GM18858 (cell line): ENCODE results near the gene HNRNPA0.
A peak's percentile ranks its signal among the peaks of the same experiment; 100 is the strongest.

ENCODE experiments used
- ATAC-seq: cut with Tn5 transposase; IDR thresholded peaks from one replicate; pipeline ENCODE4 v1.9.1; 2021; ENCODE audit not compliant: unreplicated experiment

Gene HNRNPA0

GRCh38 chr5:137754961-137755762 lies 999 bp upstream of the HNRNPA0 start:
- no peak for ATAC-seq

DNA sequence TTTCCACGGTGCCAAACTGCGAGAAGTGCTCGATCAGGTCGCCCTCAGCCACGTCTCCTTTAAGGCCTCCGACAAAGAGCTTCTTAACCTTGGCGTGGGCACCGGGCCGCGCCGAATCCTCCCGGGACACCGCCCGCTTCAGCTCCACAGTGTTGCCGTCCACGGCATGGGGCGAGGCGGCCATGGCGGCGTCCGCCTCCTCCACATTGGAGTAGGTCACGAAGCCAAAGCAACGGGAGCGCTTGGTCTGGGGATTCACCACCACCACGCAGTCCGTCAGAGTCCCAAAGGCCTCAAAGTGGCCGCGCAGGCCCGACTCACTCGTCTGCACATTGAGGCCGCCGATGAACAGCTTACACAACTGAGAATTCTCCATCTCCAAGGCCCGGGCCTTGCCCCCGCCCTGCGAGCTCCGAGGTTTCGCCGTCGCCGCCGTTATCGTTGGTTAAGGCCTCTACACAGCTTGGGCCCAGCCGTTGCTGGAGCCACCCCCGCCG lies 424 bp downstream of the HNRNPA0 start:
- no peak for ATAC-seq

DNA sequence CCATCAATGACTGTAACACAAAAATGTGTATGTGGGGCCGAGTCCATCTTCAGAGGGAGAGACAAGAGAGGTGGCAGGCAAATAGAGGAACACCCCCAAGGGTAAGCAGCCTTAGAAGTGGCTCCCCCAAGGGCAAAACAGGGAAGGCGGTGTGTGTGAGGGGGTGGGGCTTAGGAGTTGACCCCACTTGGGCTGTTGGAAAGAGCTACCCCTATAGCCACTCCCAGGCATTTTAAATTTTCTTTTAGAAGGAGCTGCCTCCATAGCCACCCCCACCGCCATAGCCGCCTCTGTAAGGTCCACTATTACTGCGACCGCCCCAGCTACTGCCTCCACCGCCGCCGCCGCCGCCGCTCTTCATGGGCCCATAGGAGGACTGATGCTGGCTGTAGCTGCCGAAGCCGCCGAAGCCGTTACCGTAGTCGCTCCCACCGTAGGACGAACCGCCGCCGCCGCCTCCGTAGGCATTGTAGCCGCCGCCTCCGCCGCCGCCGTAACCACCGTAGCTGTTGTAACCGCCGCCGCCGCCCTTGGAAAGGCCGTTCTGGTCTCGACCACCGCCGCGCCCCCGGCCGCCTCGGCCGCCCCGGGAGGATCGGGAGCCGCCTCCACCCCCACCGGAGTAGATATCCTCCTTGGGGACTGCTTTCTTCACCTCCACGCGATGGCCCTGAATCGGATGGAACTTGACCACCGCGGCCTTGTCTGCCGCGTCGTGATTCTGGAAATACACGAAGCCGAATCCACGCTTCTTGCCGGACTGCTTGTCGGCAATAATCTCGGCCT lies 1.1 kb downstream of the HNRNPA0 start:
- ATAC-seq, result no peak

DNA sequence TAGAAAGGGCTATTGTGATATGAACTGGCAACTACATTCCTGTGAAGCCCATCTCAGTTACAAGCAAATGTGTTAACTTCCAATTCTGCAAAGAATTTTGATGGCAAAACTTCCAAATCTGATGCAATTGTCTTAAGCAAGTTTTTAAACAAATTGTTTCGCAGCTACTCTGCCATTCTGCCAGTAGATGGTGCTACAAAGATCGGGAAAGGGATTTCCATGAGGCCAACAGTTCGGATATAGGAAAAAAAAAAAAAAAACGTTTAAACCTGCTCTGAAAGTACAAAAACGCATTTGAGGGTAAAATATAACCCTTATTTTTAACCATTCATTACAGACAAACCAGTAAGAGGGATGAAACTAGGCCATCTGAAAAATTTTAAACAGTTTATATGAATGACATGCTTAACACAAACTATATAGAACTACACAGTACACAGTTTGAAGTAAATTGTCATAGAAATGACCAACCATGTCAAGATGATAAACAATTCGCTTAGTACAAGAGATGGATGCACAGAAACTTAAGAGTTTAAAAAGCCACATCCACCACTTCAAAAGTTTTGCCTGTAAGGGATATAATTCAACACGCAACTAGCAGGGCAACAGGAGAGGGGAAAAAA lies 2.2 kb downstream of the HNRNPA0 start:
- ATAC-seq, result no peak

GRCh38 chr5:137750436-137750835 lies 3.7 kb downstream of the HNRNPA0 start:
- ATAC-seq, result no peak

GRCh38 chr5:137747848-137748247 lies 6.3 kb downstream of the HNRNPA0 start:
- no peak for ATAC-seq

DNA sequence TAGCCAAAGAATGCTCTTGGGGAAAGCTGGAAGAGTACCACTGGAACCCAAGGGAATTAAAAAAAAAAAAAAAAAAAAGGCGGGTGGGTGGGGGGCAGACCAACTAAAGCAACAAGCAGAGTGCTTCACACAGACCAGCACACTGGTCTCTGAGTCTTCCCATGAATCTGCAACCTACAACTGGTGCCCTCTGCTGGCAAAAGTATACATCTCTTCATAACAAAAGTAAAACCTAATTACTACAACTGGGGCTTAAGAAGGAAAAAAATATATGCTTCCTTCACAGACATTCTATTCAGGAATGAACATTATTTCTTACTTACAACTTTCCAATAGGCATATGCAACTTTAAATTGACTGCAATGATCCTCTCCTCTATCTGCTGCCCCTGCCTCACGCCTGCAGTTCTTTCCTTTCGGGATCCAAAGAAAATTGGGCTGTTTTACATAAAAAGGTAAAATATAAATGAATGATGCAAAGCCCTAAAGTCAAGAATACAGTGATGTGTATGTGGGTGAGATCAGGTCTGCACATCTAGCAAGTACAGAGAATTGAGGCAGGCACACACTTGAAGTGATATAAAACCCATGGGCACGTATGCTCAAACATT lies 11.0 kb downstream of the HNRNPA0 start:
- ATAC-seq, result peak; percentile 56

GRCh38 chr5:137741718-137742117 lies 12.4 kb downstream of the HNRNPA0 start:
- ATAC-seq, result no peak

DNA sequence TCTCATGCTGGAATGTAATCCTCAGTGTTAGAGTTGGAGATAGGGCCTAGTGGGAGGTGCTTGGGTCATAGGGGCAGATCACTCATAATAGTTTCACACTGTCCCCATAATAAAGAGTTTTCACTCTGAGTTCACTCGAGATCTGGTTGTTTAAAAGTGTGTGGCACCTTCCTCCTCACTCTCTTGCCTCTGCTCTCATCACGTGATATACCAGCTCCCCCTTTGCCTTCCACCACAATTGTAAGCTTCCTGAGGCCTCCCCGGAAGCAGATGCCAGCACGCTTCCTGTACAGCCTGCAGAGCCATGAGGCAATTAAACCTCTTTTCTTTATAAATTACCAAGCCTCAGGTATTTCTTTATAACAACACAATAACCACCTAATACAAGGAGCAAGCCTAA lies 14.4 kb downstream of the HNRNPA0 start:
- ATAC-seq, result no peak

DNA sequence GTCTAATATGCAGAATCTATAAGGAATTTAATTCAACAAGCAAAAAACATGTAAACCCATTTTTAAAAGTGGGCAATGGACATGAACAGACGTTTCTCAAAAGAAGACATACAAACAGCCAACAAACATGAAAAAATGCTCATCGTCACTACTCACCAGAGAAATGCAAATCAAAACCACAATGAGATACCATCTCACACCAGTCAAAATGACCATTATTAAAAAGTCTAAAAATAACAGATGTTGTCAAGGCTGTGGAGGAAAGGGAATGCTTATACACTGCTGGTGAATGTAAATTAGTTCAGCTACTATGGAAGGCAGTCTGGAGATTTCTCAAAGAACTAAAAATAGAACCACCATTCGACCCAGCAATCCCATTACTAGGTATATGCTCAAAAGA lies 15.2 kb downstream of the HNRNPA0 start:
- ATAC-seq, result no peak

GRCh38 chr5:137737349-137738131 lies 16.6 kb downstream of the HNRNPA0 start:
- no peak for ATAC-seq

DNA sequence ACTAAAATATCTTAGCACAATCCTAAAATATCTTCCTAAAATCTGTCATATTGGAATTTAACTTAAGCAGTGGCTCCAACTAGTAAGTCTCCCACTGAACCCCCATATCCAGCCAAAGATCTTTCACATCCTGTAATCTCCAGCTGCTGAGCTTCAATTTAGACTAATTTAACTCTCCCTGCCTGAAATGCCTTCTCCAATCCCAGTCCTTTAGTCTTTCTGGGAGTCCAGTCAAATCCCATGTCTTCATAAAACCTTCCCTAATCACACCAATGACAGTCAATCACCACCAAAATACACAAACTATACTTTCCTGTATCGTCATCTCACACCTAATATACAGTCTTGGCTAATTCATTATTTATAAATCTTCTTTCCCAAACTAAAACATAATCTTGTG lies 17.7 kb downstream of the HNRNPA0 start:
- ATAC-seq, result no peak

DNA sequence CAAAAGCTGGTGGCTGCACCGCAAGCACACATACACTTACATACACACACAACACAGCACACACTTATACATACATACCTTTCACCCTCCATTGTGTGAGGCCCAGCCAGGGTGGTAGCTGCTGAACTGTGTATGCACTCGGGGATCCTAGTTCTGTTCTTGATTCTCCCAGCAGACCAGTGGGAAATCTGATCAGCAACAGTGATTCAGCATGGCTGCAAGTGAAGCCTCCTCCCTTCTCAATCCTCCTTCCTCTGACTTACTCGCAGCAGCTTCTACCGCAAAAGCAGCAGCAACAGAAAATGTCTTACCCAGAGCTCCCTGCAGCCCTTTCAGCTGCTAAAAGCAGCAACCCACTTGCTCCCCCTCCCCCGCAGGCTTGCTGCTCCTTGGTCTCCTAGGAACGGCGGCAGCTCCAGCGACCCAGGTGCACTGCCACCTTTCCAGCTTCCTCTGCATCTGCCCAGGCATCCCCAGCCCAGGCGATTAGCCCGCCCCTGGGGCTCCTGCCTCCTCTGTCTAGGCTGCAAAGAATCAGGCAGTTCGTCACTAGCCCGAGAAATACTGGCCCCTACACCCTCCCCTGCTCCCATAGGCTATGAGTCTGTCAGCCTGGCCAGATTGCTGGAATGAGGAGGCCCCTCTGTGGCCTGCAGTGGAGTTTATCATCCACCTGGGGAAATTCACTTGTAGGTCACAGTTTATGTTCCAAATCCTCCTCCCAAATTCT lies 18.4 kb downstream of the HNRNPA0 start, which contains the start of gene KLHL3:
TSS of gene KLHL3 (minus strand) at position 535 of the 730 bp plus-strand sequence. CDS start at position 92, 443 bp downstream.
- peak; percentile 38 for ATAC-seq

GRCh38 chr5:137734962-137735554 lies 19.1 kb downstream of the HNRNPA0 start:
- ATAC-seq, result no peak

DNA sequence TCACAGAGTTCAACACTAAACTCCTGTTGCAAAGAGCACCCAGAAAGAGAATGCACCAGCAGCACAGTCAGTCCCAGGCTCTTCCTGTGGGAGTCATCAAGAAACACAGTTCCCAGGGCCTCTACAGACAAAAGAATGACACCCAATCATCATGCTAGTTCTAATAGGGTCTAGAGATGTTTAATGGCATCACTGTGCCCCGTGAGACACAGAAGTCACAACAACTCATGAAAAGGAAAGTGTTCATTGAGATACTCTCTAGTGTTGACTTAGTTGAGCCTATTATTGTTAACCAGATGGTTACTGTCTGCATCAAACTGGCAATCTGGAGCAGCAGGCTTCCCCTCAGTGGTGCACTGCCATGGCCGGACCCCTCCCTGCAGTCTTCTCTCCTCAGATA lies 19.8 kb downstream of the HNRNPA0 start:
- ATAC-seq, result no peak

- ATAC-seq, result no peak
Observed at GRCh38 chr5:137733922-137734321, 20.2 kb downstream of the HNRNPA0 start.

DNA sequence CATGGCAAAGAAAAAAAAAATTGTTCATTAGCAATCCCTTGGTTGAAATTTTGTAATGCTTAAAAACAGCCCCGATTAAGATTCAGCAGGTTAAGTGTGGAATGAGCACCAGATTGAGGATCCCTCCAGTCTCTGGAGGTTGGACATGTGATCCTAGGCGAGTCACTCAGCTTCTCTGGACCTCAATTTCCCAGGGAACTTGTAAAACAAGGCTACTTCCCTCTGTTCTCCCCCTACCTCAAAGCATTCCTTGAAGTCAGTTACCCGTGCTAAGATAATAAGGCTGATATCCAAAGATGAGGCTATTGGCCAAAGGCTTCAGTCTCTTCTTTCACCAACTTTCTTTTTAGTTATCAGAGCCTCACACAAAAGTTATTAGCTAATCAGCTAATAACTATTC lies 21.2 kb downstream of the HNRNPA0 start:
- ATAC-seq, result no peak

GRCh38 chr5:137731176-137731575 lies 23.0 kb downstream of the HNRNPA0 start:
- ATAC-seq, result no peak

- no peak for ATAC-seq
Observed at GRCh38 chr5:137730336-137730735, 23.8 kb downstream of the HNRNPA0 start.
